Central memory CD8-positive, alpha-beta T cell (primary cell): ENCODE measurements around the gene NPEPL1.
A peak's percentile ranks its signal among the peaks of the same experiment; 100 is the strongest.

ENCODE experiments used
- ATAC-seq: fragments of 150-1000 bp; cut with Tn5 transposase; replicated peaks from 2 replicates; pipeline ENCODE4 v1.10.0; 2022; ENCODE audit warnings: mild to moderate bottlenecking, moderate FRiP score, moderate number of reproducible peaks; ENCODE audit not compliant: poor library complexity, severe bottlenecking; ENCODE audit errors: extremely low read depth
- DNase-seq, 2 donors: peaks; one replicate each; pipeline ENCODE4 v3.0.0; 2021; ENCODE audit warnings: low spot score in 2 of 2
- H3K27ac Mint-ChIP-seq: one replicate; pipeline ENCODE4 v1.8.0; 2022; ENCODE audit warnings: low read depth, mild to moderate bottlenecking, moderate library complexity, mixed read lengths
- H3K27me3 Mint-ChIP-seq: one replicate; pipeline ENCODE4 v1.8.0; 2022; ENCODE audit warnings: mixed read lengths
- H3K36me3 Mint-ChIP-seq: one replicate; pipeline ENCODE4 v1.8.0; 2022; ENCODE audit warnings: mild to moderate bottlenecking, moderate library complexity, mixed read lengths; ENCODE audit not compliant: insufficient read depth
- H3K4me1 Mint-ChIP-seq: one replicate; pipeline ENCODE4 v1.8.0; 2022; ENCODE audit warnings: mixed read lengths
- H3K4me3 Mint-ChIP-seq: one replicate; pipeline ENCODE4 v1.8.0; 2022; ENCODE audit warnings: mild to moderate bottlenecking, moderate library complexity, mixed read lengths
- H3K9me3 Mint-ChIP-seq: one replicate; pipeline ENCODE4 v1.8.0; 2022; ENCODE audit warnings: mixed read lengths

NPEPL1 gene

GRCh38 chr20:58694241-58695083, 1.9 kb downstream of the NPEPL1 start:
- no peak overlapping the region for H3K27ac Mint-ChIP-seq

GRCh38 chr20:58695084-58695722, 2.6 kb downstream of the NPEPL1 start:
- peaks cover 3% of the 10 kb centered on the region for H3K4me1 Mint-ChIP-seq
- H3K4me3 Mint-ChIP-seq = no peak overlapping the region
- peaks cover 12% of the 10 kb centered on the region for H3K36me3 Mint-ChIP-seq
- ATAC-seq = no peak
- no peak overlapping the region for H3K27ac Mint-ChIP-seq
- H3K27me3 Mint-ChIP-seq = no peaks in the 10 kb centered on the region
- DNase-seq = no peak
- no peaks in the 10 kb centered on the region for H3K9me3 Mint-ChIP-seq

More at GRCh38 chr20:58694241-58695083, 1.9 kb downstream of the NPEPL1 start:
- H3K27me3 Mint-ChIP-seq = no peaks in the 10 kb centered on the region
- ATAC-seq (no peak), DNase-seq (no peak)
- H3K4me3 Mint-ChIP-seq = peak overlapping the region; percentile 68
- peaks cover 10% of the 10 kb centered on the region for H3K36me3 Mint-ChIP-seq
- no peaks in the 10 kb centered on the region for H3K9me3 Mint-ChIP-seq
- no peaks in the 10 kb centered on the region for H3K4me1 Mint-ChIP-seq

DNA sequence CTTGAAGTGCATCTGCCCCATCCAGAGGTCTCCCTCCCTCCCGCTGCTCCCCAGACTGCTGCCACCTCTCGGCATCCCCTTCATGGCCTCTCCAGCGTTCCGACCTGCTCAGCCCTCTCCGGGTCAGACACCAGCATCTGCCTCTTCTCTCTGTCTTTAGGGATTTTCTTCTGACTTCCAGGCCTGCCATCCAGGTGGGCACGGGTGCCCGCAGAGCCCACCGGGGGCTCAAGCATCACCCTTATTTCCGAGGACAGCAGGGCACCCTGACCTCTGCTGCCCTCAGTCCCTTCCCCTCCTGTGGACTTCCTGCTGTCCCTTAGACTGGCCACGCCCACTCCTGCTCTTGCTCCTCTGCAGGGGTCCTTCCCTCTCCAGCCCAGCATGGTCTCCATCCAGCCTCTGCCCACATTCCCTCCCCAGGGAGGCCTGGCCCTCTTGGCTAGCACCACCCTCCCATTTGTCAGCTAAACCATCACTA, 3.3 kb downstream of the NPEPL1 start:
- no peak for DNase-seq
- Mint-ChIP-seq H3K27me3 (no peaks in the 10 kb centered on the region), H3K4me1 (peaks cover 8% of the 10 kb centered on the region), H3K36me3 (peaks cover 11% of the 10 kb centered on the region), H3K27ac (no peak overlapping the region), H3K9me3 (no peaks in the 10 kb centered on the region), H3K4me3 (no peak overlapping the region)
- no peak for ATAC-seq

DNA sequence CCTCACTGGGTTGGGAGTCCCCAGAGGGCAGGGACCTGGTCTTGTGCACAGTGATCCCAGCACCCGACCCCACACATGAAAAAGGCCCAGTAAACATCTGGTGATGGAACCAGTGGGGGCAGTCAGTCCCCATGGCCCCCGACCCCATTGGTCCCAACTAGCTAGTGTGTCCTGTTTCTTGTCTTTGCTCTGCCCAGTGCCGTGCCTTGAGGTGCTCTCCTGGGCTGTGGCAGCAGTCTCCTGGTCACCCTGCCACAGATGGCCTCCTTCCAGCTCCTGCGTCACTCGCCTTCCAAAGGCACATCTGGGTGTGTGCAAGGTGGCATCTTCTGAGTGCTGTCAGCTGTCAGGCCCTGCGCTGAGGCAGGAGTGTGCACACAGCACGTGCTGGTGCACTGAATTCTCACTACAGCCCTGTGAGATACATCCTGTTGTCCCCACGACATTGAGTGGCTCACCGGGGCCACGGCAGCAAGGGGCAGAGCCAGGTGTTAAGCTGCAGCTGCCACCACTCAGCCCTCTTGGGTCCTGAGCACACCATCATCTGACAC, 3.9 kb downstream of the NPEPL1 start:
- peaks cover 8% of the 10 kb centered on the region for H3K4me1 Mint-ChIP-seq
- no peak overlapping the region for H3K27ac Mint-ChIP-seq
- no peak for DNase-seq
- peaks cover 11% of the 10 kb centered on the region for H3K36me3 Mint-ChIP-seq
- no peak overlapping the region for H3K4me3 Mint-ChIP-seq
- no peak for ATAC-seq
- no peaks in the 10 kb centered on the region for H3K27me3 Mint-ChIP-seq
- no peaks in the 10 kb centered on the region for H3K9me3 Mint-ChIP-seq

- H3K36me3 Mint-ChIP-seq = peaks cover 12% of the 10 kb centered on the region
- H3K27ac Mint-ChIP-seq = no peak overlapping the region
- no peaks in the 10 kb centered on the region for H3K27me3 Mint-ChIP-seq
- no peaks in the 10 kb centered on the region for H3K9me3 Mint-ChIP-seq
- ATAC-seq (no peak), DNase-seq (no peak)
- H3K4me3 Mint-ChIP-seq = no peak overlapping the region
- H3K4me1 Mint-ChIP-seq = peaks cover 8% of the 10 kb centered on the region
Measured at GRCh38 chr20:58697201-58697866, 4.7 kb downstream of the NPEPL1 start.

- Mint-ChIP-seq H3K4me1 (peaks cover 8% of the 10 kb centered on the region), H3K9me3 (no peaks in the 10 kb centered on the region), H3K27ac (no peak overlapping the region), H3K4me3 (no peak overlapping the region), H3K27me3 (no peaks in the 10 kb centered on the region), H3K36me3 (peaks cover 14% of the 10 kb centered on the region)
- no peak for DNase-seq
- ATAC-seq = no peak
Measured at GRCh38 chr20:58697867-58698703, 5.5 kb downstream of the NPEPL1 start.

DNA sequence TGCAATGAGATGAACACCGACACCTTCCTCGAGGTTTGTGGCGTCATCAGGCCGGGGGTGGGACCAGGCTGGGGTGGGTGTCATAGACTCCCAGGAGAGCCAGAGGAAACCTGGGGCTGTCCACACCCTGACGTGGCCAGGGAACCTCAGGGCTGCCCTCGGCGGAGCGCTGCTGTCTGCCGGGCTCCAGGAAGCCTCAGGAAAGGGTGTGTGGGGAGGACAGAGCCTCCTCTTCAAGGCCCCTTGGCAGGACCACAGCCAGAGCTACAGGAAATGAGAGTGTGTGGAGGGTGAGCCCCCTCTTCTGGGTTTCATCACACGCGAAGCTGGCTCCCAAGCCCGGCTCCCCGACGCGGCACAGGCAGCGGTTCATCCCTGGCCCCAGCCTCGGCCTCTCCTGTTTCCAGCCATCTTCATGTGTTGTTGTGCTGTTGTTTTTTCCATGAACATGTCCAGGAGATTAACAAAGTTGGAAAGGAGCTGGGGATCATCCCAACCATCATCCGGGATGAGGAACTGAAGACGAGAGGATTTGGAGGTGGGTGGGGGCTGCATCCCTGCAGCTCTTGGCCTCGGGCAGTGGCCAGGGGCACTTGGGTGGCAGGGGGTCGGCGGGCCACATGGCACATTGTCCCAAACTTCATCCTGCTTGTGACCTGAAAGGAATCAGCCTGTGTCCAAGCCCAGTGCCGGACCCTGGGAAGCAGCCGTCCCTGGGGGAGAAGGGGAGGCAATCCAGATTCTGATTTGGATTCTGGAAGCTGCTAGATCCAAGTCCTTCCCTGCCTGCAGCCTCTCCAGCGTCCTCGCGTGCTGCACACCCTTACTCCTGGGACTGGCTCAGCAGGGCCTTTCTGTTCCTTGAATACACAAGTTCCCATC, 6.4 kb downstream of the NPEPL1 start:
- Mint-ChIP-seq H3K27ac (no peak overlapping the region), H3K27me3 (no peaks in the 10 kb centered on the region), H3K4me3 (no peak overlapping the region), H3K36me3 (peaks cover 16% of the 10 kb centered on the region), H3K4me1 (peaks cover 8% of the 10 kb centered on the region), H3K9me3 (no peaks in the 10 kb centered on the region)
- DNase-seq (no peak), ATAC-seq (no peak)

DNA sequence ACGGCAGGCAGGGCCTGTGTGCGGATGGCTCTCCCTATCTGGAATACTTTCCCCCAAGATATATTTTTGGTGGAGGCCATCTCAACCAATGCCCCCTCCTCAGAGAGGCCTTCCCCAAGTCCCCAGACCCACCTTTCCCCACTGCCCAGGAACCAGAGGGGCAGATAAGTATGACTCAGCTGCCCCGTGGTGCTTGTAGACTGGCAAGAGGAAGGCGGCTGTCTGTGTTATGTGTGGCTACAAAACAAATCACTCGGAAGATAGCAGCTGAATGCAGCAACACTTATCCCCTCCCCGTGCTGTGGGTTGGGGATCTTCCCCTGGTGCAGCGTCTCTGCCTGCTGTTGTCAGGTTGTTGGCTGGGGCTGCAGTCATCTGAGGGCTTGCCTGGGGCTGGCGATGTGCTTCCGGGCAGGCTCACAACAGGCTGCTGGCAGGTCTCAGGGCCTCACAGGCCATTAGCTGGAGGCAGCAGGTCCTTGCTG, 7.1 kb downstream of the NPEPL1 start:
- peak overlapping the region; percentile 57 for H3K27ac Mint-ChIP-seq
- H3K9me3 Mint-ChIP-seq = no peaks in the 10 kb centered on the region
- H3K27me3 Mint-ChIP-seq = no peaks in the 10 kb centered on the region
- peaks cover 15% of the 10 kb centered on the region for H3K36me3 Mint-ChIP-seq
- no peak overlapping the region for H3K4me3 Mint-ChIP-seq
- DNase-seq (no peak), ATAC-seq (no peak)
- H3K4me1 Mint-ChIP-seq = peaks cover 8% of the 10 kb centered on the region

- Mint-ChIP-seq H3K4me1 (peaks cover 8% of the 10 kb centered on the region), H3K36me3 (peaks cover 18% of the 10 kb centered on the region), H3K9me3 (no peaks in the 10 kb centered on the region), H3K4me3 (no peak overlapping the region), H3K27ac (peak overlapping the region; percentile 57), H3K27me3 (no peaks in the 10 kb centered on the region)
- ATAC-seq = no peak
- no peak for DNase-seq
Measured at GRCh38 chr20:58700121-58700821, 7.7 kb downstream of the NPEPL1 start.

DNA sequence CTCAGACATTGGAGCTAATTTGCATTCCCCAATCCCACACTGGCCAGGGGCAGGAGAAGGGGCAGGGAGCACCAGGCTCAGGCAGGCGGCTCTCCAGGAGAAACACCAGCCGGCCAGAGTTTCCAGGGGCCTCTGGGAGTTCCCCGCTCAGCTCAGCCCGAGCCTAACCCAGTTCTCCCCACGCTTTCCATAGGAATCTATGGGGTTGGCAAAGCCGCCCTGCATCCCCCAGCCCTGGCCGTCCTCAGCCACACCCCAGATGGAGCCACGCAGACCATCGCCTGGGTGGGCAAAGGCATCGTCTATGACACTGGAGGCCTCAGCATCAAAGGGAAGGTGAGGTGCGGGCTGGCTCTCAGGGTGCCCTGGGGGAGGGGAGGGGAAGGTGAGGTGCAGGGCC, 8.2 kb downstream of the NPEPL1 start:
- no peak for ATAC-seq
- no peak overlapping the region for H3K4me3 Mint-ChIP-seq
- peaks cover 21% of the 10 kb centered on the region for H3K36me3 Mint-ChIP-seq

More for the DNA sequence above, 8.2 kb downstream of the NPEPL1 start:
- DNase-seq = no peak
- Mint-ChIP-seq H3K27me3 (no peaks in the 10 kb centered on the region), H3K27ac (no peak overlapping the region), H3K4me1 (peaks cover 8% of the 10 kb centered on the region), H3K9me3 (no peaks in the 10 kb centered on the region)
